HL-60/S4 treated with retinoic acid at 250 ng/mL for 4 days and 3 days (cell line): Measurements from ENCODE around the gene YKT6.

ENCODE experiments used
- in situ Hi-C: fragments of 300-500 bp; cut with MboI; formaldehyde crosslinking; loops from 2 replicates; pipeline ENCODE4 v1.7.0; 2022; ENCODE audit warnings: low sequenced_read_pairs

YKT6 gene

GRCh38 chr7:44231088-44231487 lies 30.3 kb downstream of the YKT6 start:
- in situ Hi-C loops, result no loop called here

- in situ Hi-C loops, result no loop called here
Observed at GRCh38 chr7:44232396-44232795, 31.6 kb downstream of the YKT6 start.

- in situ Hi-C loops, result no loop called here
Observed at GRCh38 chr7:44232901-44233715, 32.3 kb downstream of the YKT6 start.

- in situ Hi-C loops, result no loop called here
Observed at GRCh38 chr7:44235066-44235465, 34.3 kb downstream of the YKT6 start.

GRCh38 chr7:44235582-44236332 lies 35.0 kb downstream of the YKT6 start:
- in situ Hi-C loops, result no loop called here

- in situ Hi-C loops, result no loop called here
Observed at GRCh38 chr7:44236333-44236728, 35.6 kb downstream of the YKT6 start.

GRCh38 chr7:44237696-44238095 lies 36.9 kb downstream of the YKT6 start:
- in situ Hi-C loops, result no loop called here

- in situ Hi-C loops, result no loop called here
Observed at GRCh38 chr7:44238116-44238695, 37.4 kb downstream of the YKT6 start.

- in situ Hi-C loops, result no loop called here
Observed at GRCh38 chr7:44239361-44239760, 38.6 kb downstream of the YKT6 start.

- in situ Hi-C loops, result no loop called here
Observed at GRCh38 chr7:44240376-44240775, 39.6 kb downstream of the YKT6 start.

GRCh38 chr7:44240983-44241510 lies 40.3 kb downstream of the YKT6 start:
- in situ Hi-C loops, result no loop called here

- in situ Hi-C loops, result no loop called here
Observed at GRCh38 chr7:44242091-44242490, 41.3 kb downstream of the YKT6 start.

GRCh38 chr7:44244282-44244681 lies 43.5 kb downstream of the YKT6 start:
- in situ Hi-C loops, result no loop called here

- in situ Hi-C loops, result no loop called here
Observed at GRCh38 chr7:44246396-44247113, 45.8 kb downstream of the YKT6 start.

GRCh38 chr7:44247868-44248651 lies 47.3 kb downstream of the YKT6 start:
- in situ Hi-C loops, result no loop called here

GRCh38 chr7:44249639-44250234 lies 49.0 kb downstream of the YKT6 start:
- in situ Hi-C loops, result no loop called here

- in situ Hi-C loops, result no loop called here
Observed at GRCh38 chr7:44251269-44251668, 50.5 kb downstream of the YKT6 start.

GRCh38 chr7:44251881-44252280 lies 51.1 kb downstream of the YKT6 start:
- in situ Hi-C loops, result no loop called here

- in situ Hi-C loops, result no loop called here
Observed at GRCh38 chr7:44256459-44256858, 55.7 kb downstream of the YKT6 start.

- in situ Hi-C loops, result no loop called here
Observed at GRCh38 chr7:44257213-44257612, 56.4 kb downstream of the YKT6 start.
